Ovary (tissue), 9 donors: ENCODE data around the gene DHX29. TPM values are rescaled to one million over a fixed set of nuclear protein-coding genes. Genes with fewer than 3 reads are reported as not detected.

Experiments
- DNase-seq, 5 donors: peaks; one replicate each; pipeline ENCODE4 v3.0.0-alpha.2; 2019 to 2020
- H3K27ac ChIP-seq, 2 donors: fragments of 200-600 bp; one replicate each; pipeline versions ENCODE4 v1.5.1 to v1.8.0; 2019 to 2022
- H3K27me3 ChIP-seq: fragments of 200-600 bp; one replicate; pipeline ENCODE4 v1.8.0; 2022
- H3K36me3 ChIP-seq: fragments of 200-600 bp; sonication (generic); one replicate; pipeline ENCODE4 v1.5.1; 2019
- H3K4me1 ChIP-seq: one replicate; pipeline ENCODE4 v1.8.1; 2013; ENCODE audit warnings: mild to moderate bottlenecking, moderate library complexity; ENCODE audit not compliant: insufficient read depth
- H3K4me3 ChIP-seq: fragments of 200-600 bp; sonication (generic); one replicate; pipeline ENCODE4 v1.5.1; 2017
- H3K9me3 ChIP-seq, 2 donors: fragments of 200-600 bp in 1 of 2; sonication (generic) in 1 of 2; one replicate each; pipeline versions ENCODE4 v1.5.1 to v1.8.1; 2013 to 2019; ENCODE audit warnings: mild to moderate bottlenecking in 1 of 2, moderate library complexity in 1 of 2
- EP300 ChIP-seq: sonication (generic); formaldehyde crosslinking; IDR thresholded peaks from one replicate; pipeline ENCODE4 v1.6.1; 2017; ENCODE audit warnings: antibody characterized with exemption
- POLR2A ChIP-seq: fragments of 450-650 bp; IDR thresholded peaks from one replicate; pipeline ENCODE4 v1.6.1; 2017; ENCODE audit warnings: antibody characterized with exemption, mild to moderate bottlenecking, moderate library complexity
- WGBS, 3 donors: extraction: QIAGEN DNeasy Blood & Tissue Kit in 1 of 3; methylation state at CpG; one replicate each; pipeline versions ENCODE4 v1.1.5 to v1.1.7; 2013 to 2017; 5-methylcytosine and 5-hydroxymethylcytosine counted together
- intact Hi-C, 4 donors: fragments of 100-400 bp; cut with DNase I; formaldehyde crosslinking; loops; one replicate each; pipeline versions ENCODE4 v1.11.0 to v1.15.1; 2022 to 2023
- polyA plus RNA-seq, 2 donors: library from polyadenylated mRNA; stranded (reverse); fragments of 200-250 nt in 1 of 2; fragments of 350-450 nt in 1 of 2; fragmentation: Illumina TruSeq in 1 of 2; extraction: RNeasy Lipid Tissue Mini Kit (QIAGEN cat#74804) in 1 of 2; gene quantifications; one replicate each; pipeline ENCODE4 v1.2.3, GENCODE V29; 2013 to 2014
- total RNA-seq, 7 donors: library from RNA; depleted of rRNA in 2 of 7; stranded (reverse); fragments of >200 nt in 2 of 7; fragmentation: NEBNext Ultra II Directional in 3 of 7; extraction: Animal tissue kit (Norgen Biotek cat#: 25700) in 3 of 7; gene quantifications; one replicate each; pipeline versions ENCODE4 v1.1.0 to v1.2.4, GENCODE V29; 2016 to 2023
- TF ChIP-seq, protein P1 (sequence below), 3 donors: fragments of 450-650 bp in 2 of 3; fragments of 200-600 bp in 1 of 3; IDR thresholded peaks; one replicate each; pipeline versions ENCODE4 v1.5.1 to v1.8.0; 2016 to 2022; ENCODE audit warnings: antibody characterized with exemption in 3 of 3, mild to moderate bottlenecking in 1 of 3
- donor health status: DM: no; HTN: no; CAD: no; lungs with moderate emphysema.
- donor health status: DM: no; HTN: no; CAD: no.
- donor health status: Bipolar disorder and iron deficiency.
- donor health status: DM: yes; HTN: yes; CAD: no.
- donor health status: DM: no; HTN: no; CAD: no.
- donor health status: DM: yes; HTN: yes; CAD: no.

Gene DHX29
- total and polyA plus RNA-seq, 9 donors: 13.1 to 25.2 (median 21.0) TPM

DNA sequence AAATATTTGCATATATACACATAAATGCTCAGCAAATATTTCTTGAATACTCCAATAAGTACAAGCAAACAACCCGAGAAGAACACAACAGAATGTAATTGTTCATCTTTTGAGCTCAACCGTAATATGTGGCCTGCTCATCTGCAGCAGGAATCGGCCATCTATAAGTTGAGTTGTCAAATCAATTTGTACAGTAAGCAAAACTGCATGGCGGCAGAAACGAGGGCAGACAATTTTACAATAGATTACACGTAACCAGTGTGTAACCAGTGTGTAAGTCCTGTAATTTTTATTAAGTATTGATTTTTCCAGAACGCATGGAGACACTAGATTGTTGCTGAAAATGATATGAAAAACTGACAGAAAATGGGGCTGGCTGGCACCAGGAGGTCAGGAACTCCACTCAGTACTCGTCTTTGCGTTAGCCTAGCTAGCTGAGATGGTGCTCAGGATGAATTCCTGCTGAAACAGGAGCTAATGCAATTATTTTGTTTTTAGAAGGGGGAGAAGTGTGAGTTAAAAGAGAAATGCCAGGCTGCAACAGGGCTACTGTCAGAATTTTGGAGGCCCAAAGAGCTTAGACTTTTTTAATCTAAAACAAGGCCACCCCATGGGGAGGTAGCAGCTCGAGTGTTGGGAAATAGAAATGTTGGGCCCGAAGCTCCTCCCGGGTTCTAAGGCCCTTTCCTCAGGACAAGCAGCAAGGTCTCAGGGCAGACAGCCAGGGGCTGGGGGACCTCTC is 682 bp downstream of the DHX29 start:
- H3K4me3 ChIP-seq: peak overlapping the region; percentile 62
- TF ChIP-seq POLR2A (no peak), EP300 (no peak)
- TF ChIP-seq, protein P1, sequence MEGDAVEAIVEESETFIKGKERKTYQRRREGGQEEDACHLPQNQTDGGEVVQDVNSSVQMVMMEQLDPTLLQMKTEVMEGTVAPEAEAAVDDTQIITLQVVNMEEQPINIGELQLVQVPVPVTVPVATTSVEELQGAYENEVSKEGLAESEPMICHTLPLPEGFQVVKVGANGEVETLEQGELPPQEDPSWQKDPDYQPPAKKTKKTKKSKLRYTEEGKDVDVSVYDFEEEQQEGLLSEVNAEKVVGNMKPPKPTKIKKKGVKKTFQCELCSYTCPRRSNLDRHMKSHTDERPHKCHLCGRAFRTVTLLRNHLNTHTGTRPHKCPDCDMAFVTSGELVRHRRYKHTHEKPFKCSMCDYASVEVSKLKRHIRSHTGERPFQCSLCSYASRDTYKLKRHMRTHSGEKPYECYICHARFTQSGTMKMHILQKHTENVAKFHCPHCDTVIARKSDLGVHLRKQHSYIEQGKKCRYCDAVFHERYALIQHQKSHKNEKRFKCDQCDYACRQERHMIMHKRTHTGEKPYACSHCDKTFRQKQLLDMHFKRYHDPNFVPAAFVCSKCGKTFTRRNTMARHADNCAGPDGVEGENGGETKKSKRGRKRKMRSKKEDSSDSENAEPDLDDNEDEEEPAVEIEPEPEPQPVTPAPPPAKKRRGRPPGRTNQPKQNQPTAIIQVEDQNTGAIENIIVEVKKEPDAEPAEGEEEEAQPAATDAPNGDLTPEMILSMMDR (IDR thresholded peaks at IDR 0.05): no peak
- no peaks in the 10 kb centered on the region for H3K9me3 ChIP-seq
- 1 to 3% (median 3%) methylated on average over 12 of the region's 12 CpGs for WGBS, 3 donors
- no peaks in the 10 kb centered on the region for H3K36me3 ChIP-seq
- no peak for DNase-seq
- intact Hi-C loops: no loop called here
- H3K27ac ChIP-seq: peak overlapping the region; percentile 90 to 96
- H3K27me3 ChIP-seq: no peaks in the 10 kb centered on the region
- peaks cover 5% of the 10 kb centered on the region for H3K4me1 ChIP-seq

DNA sequence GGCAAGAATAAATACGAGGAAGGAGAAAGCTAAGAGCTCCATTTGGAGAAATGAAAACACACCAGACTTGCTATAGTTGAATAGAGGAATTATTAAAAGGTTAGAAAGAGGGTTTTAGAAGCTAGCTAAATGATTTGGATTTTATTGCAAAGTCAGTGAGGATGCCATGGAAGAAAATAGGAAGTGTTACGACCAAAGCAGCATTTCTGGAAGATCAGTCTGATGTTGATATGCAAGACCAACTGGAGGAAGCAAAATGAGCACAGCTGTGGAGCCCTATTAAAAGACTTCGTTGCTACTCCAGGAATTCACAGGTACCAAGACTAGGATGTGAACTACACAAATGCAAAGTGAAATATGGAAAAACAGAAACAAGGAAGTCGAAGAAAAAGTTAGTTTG is 2.1 kb downstream of the DHX29 start:
- no peaks in the 10 kb centered on the region for H3K27me3 ChIP-seq
- H3K27ac ChIP-seq: no peak overlapping the region
- no peak for TF ChIP-seq POLR2A
- TF ChIP-seq, protein P1 (IDR thresholded peaks at IDR 0.05): no peak
- no peak for TF ChIP-seq EP300
- peaks cover 5% of the 10 kb centered on the region for H3K4me1 ChIP-seq
- no peaks in the 10 kb centered on the region for H3K36me3 ChIP-seq
- WGBS, 3 donors: 66 to 75% (median 69%) methylated on average over 4 of the region's 4 CpGs
- H3K4me3 ChIP-seq: no peak overlapping the region
- DNase-seq: no peak
- H3K9me3 ChIP-seq: no peaks in the 10 kb centered on the region
- intact Hi-C loops: no loop called here

DNA sequence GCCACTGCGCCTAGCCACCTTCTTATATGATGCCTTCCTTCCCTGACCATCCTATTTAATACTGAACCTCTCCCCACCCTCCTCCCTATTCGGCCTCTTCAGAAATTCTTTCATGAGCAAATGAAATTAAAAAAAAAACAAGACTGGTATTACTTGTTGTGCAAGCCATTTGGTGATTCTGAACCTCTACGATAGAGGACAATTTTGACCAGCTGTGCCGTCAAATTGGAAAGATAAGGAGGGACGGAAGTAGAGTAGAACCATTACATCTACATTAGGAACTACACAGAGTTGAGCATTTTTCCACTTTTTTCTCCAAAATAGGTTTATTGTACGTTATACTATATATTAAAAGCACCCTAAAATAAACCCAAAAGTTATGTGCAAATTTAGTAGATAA is 2.9 kb downstream of the DHX29 start:
- intact Hi-C loops: no loop called here
- TF ChIP-seq, protein P1 (IDR thresholded peaks at IDR 0.05): no peak
- TF ChIP-seq POLR2A (no peak), EP300 (no peak)
- no peaks in the 10 kb centered on the region for H3K27me3 ChIP-seq
- H3K27ac ChIP-seq: no peak overlapping the region
- no peaks in the 10 kb centered on the region for H3K9me3 ChIP-seq
- no peak overlapping the region for H3K4me3 ChIP-seq
- WGBS, 3 donors: 83 to 90% (median 83%) methylated on average over 6 of the region's 6 CpGs
- H3K4me1 ChIP-seq: peaks cover 5% of the 10 kb centered on the region
- no peaks in the 10 kb centered on the region for H3K36me3 ChIP-seq
- DNase-seq: no peak

DNA sequence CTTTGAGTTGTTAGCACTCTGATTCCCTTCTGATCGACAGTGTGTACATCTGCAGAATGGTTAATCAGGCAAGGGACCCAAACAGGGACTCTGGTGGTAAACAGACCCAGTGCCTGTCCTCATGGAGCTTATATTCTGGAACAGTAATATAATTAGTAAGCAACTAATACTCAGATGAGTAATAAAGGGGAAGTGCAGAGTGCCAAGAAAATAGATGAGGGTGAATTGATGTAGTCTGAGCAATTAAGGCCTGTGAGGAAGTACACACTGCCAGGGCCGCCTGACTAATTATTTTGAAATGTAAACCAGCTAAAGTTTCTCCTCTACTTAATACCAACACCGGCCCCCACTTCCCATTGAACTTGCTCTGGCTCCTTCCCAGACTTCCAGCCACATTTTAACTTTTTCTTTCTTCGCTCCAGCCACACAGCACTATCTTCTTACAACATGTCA is 4.2 kb downstream of the DHX29 start:
- Histone ChIP-seq H3K4me1 (peaks cover 5% of the 10 kb centered on the region), H3K4me3 (no peak overlapping the region), H3K36me3 (no peaks in the 10 kb centered on the region), H3K27me3 (no peaks in the 10 kb centered on the region), H3K27ac (no peak overlapping the region), H3K9me3 (no peaks in the 10 kb centered on the region)
- TF ChIP-seq, protein P1 (IDR thresholded peaks at IDR 0.05): no peak
- TF ChIP-seq POLR2A: no peak
- no peak for TF ChIP-seq EP300
- peak in 2 of 5 donors; percentile 15 to 23 for DNase-seq
- intact Hi-C loops: no loop called here
- WGBS, 3 donors: 29 to 35% (median 29%) methylated on average over 4 of the region's 4 CpGs
